Transverse colon (tissue), 4 donors: ENCODE results near the gene CCDC9B. TPM values are rescaled to one million over a fixed set of nuclear protein-coding genes. Genes with fewer than 3 reads are reported as not detected.

Experiments used
- DNase-seq: peaks from one replicate; pipeline ENCODE4 v3.0.0-alpha.2; 2019
- H3K27ac ChIP-seq, 4 donors: fragments of 200-600 bp; sonication (generic); 2 replicates each; pipeline ENCODE4 v1.5.1; 2016 to 2018; ENCODE audit warnings: inconsistent platforms in 4 of 4
- H3K27me3 ChIP-seq: fragments of 200-600 bp; sonication (generic); 2 replicates; pipeline ENCODE4 v1.5.1; 2017; ENCODE audit warnings: inconsistent platforms
- H3K36me3 ChIP-seq, 4 donors: fragments of 200-600 bp; sonication (generic); 2 replicates each; pipeline ENCODE4 v1.5.1; 2017 to 2019; ENCODE audit warnings: inconsistent platforms in 4 of 4
- H3K4me1 ChIP-seq, 4 donors: fragments of 200-600 bp; sonication (generic); 2 replicates each; pipeline ENCODE4 v1.5.1; 2017 to 2020; ENCODE audit warnings: inconsistent platforms in 4 of 4
- H3K4me3 ChIP-seq, 4 donors: fragments of 200-600 bp; sonication (generic); 1 replicate in 1 of 4; 2 replicates in 3 of 4; pipeline versions ENCODE4 v1.5.1 to v1.6.1; 2017 to 2019; ENCODE audit warnings: inconsistent platforms in 4 of 4
- H3K9me3 ChIP-seq, 2 donors: fragments of 200-600 bp; sonication (generic); 2 replicates each; pipeline ENCODE4 v1.5.1; 2017 to 2019; ENCODE audit warnings: inconsistent platforms in 2 of 2
- EP300 ChIP-seq: sonication (generic); formaldehyde crosslinking; IDR thresholded peaks from one replicate; pipeline ENCODE4 v1.6.1; 2017; ENCODE audit warnings: antibody characterized with exemption, low read depth
- POLR2A ChIP-seq: fragments of 450-650 bp; IDR thresholded peaks from one replicate; pipeline ENCODE4 v1.6.1; 2016; ENCODE audit warnings: antibody characterized with exemption, mild to moderate bottlenecking, moderate library complexity
- POLR2AphosphoS5 ChIP-seq, 3 donors: sonication (generic); formaldehyde crosslinking; IDR thresholded peaks; one replicate each; pipeline ENCODE4 v1.6.1; 2016; ENCODE audit warnings: antibody characterized with exemption in 3 of 3
- WGBS, 2 donors: methylation state at CpG; one replicate each; pipeline ENCODE4 v1.1.5; 2018; ENCODE audit warnings: low coverage in 1 of 2; 5-methylcytosine and 5-hydroxymethylcytosine counted together
- in situ Hi-C, 4 donors: fragments of 200-750 bp; cut with MboI; loops; one replicate each; pipeline versions ENCODE4 v1.15.0 to v1.15.1; 2017; ENCODE audit warnings: low sequenced_read_pairs in 3 of 4, low pct_ligation_motif_present in 1 of 4, low pct_unique_long_range_greater_than_20kb in 1 of 4
- intact Hi-C: fragments of 100-400 bp; cut with DNase I; formaldehyde crosslinking; loops from one replicate; pipeline ENCODE4 v1.15.1; 2023; ENCODE audit warnings: low total_unique reads
- total RNA-seq, 4 donors: library from RNA; depleted of rRNA; stranded (reverse); fragments of >200 nt; gene quantifications; one replicate each; pipeline ENCODE4 v1.1.0, GENCODE V29; 2016
- TF ChIP-seq, protein P1 (sequence below), 5 experiments: fragments of 200-600 bp in 3 of 5; fragments of 450-650 bp in 2 of 5; sonication (generic) in 3 of 5; IDR thresholded peaks; 1 replicate in 2 of 5; 2 replicates in 3 of 5; pipeline ENCODE4 v1.5.1; 2016 to 2017; ENCODE audit warnings: antibody characterized with exemption in 5 of 5, inconsistent platforms in 3 of 5, mild to moderate bottlenecking in 2 of 5, moderate library complexity in 1 of 5

Gene CCDC9B
- total RNA-seq, result 10 to 100 TPM; 22.0 to 49.4 (median 36.9) TPM

DNA sequence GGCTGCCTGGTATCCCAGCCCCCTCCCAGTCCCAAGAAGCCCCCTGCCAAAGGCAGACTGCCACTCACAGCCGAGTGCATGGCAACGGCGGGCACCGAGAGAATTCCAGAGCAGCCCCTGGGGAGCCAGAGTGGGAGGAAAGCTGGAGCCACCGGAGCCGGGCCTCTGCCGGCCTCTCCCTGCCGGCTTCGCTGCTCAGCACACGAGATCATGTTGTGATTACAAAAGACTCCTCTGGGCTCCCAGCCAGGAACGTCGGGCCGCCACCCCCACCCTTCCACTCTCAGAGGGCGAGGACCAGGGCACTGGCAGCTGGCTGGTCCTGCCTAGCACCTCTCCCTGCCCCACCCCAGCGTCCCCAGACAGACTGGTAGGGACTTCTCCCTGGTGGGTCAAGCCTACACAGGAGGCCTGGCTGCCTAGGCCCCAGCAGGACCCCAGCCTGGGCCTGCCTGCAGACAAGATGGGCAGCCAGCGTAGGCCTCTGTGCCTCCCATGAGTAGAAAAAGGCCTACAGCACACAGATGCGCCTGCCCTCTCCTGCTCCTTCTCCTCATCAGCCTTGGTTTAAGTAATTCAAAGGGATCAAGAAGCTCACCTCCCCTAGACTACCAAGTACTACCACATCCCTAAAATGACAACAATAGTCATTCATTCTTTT is at the start of gene CCDC9B:
CCDC9B (minus strand) TSS at position 200 of the 661 bp plus-strand sequence; CDS start at position 80, 120 bp downstream.
- Histone ChIP-seq H3K4me3 (peak within 1 kb of the TSS; percentile 25 to 53 (median 38)), H3K36me3 (no peaks in the 10 kb centered on the region), H3K27ac (peak within 1 kb of the TSS; percentile 95 to 98 (median 96)), H3K4me1 (peaks cover 42 to 100% (median 86%) of the 10 kb centered on the region in 4 donors), H3K27me3 (no peaks in the 10 kb centered on the region), H3K9me3 (no peaks in the 10 kb centered on the region)
- intact Hi-C loops (loop anchor here (1.0 kb wide), 1 partner anchor 18 kb away; the partner anchor contains the start of gene INAFM2), in situ Hi-C loops (no loop called here)
- peak; percentile 96 for DNase-seq
- TF ChIP-seq POLR2AphosphoS5 (IDR thresholded peaks at IDR 0.05) (peak; percentile 85 to 87 (median 86)), POLR2A (peak; percentile 88), EP300 (peak; percentile 35)
- TF ChIP-seq, protein P1, sequence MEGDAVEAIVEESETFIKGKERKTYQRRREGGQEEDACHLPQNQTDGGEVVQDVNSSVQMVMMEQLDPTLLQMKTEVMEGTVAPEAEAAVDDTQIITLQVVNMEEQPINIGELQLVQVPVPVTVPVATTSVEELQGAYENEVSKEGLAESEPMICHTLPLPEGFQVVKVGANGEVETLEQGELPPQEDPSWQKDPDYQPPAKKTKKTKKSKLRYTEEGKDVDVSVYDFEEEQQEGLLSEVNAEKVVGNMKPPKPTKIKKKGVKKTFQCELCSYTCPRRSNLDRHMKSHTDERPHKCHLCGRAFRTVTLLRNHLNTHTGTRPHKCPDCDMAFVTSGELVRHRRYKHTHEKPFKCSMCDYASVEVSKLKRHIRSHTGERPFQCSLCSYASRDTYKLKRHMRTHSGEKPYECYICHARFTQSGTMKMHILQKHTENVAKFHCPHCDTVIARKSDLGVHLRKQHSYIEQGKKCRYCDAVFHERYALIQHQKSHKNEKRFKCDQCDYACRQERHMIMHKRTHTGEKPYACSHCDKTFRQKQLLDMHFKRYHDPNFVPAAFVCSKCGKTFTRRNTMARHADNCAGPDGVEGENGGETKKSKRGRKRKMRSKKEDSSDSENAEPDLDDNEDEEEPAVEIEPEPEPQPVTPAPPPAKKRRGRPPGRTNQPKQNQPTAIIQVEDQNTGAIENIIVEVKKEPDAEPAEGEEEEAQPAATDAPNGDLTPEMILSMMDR (IDR thresholded peaks at IDR 0.05), result no peak
- 58% methylated on average over 3 of the region's 17 CpGs; no CpG with 5 or more reads in 1 of the 2 donors for WGBS, 2 donors

DNA sequence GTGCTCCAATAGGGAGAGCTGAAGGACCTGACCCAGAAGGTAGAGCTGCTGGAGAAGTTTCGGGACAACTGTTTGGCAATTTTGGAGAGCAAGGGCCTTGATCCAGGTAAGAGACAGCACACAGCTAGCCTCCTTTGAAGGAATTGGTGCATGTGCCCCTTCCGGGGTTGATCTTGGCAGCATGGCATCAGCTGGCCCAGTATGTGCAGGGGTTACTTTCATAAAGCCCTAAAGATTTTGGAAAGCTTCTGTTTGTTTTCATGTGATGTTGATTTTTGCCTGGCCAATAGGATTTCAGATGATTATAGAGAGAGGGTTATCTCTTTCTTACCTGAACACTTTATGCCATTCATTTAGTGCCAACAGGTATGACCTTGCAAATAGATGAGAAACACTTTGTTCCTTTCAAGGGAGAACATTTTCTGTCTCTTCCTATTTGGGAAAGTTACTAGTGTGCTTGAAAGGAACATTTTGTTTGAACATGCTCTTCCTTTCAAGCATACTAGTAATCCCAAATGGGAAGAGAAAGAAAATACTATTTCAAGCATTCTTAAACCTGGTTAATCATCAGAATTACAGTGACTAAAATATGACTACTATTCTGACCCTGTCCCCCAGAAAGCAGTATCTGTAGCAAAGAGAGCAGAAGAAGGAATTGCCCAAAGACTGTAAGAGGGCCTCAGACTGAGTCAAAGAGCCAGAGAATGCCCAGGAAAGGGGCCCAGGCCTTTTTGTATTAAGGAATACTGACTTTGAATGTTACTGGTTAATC is 49.3 kb upstream of the CCDC9B start:
- no peak overlapping the region for H3K27ac ChIP-seq
- H3K4me1 ChIP-seq, result peaks cover 0 to 8% (median 0%) of the 10 kb centered on the region in 4 donors
- TF ChIP-seq EP300, result no peak
- TF ChIP-seq, protein P1 (IDR thresholded peaks at IDR 0.05), result no peak
- in situ Hi-C loops (no loop called here), intact Hi-C loops (no loop called here)
- H3K4me3 ChIP-seq, result no peak overlapping the region
- peaks cover 0 to 15% (median 4%) of the 10 kb centered on the region in 4 donors for H3K36me3 ChIP-seq
- no peak for DNase-seq
- H3K9me3 ChIP-seq, result no peaks in the 10 kb centered on the region
- 95% methylated on average over 2 of the region's 2 CpGs; no CpG with 5 or more reads in 1 of the 2 donors for WGBS, 2 donors
- no peaks in the 10 kb centered on the region for H3K27me3 ChIP-seq

- no peak for DNase-seq
- no peak overlapping the region for H3K27ac ChIP-seq
- no peaks in the 10 kb centered on the region for H3K27me3 ChIP-seq
- H3K36me3 ChIP-seq, result peaks cover 0 to 15% (median 4%) of the 10 kb centered on the region in 4 donors
- peaks cover 0 to 9% (median under 1%) of the 10 kb centered on the region in 4 donors for H3K4me1 ChIP-seq
- TF ChIP-seq, protein P1 (IDR thresholded peaks at IDR 0.05), result no peak
- TF ChIP-seq EP300 (no peak), POLR2A (no peak), POLR2AphosphoS5 (IDR thresholded peaks at IDR 0.05) (no peak)
- intact Hi-C loops, result no loop called here
- no peak overlapping the region for H3K4me3 ChIP-seq
- WGBS, 2 donors, result 84 to 93% methylated on average over 6 to 13 of the region's 13 CpGs
- H3K9me3 ChIP-seq, result no peaks in the 10 kb centered on the region
- in situ Hi-C loops, result no loop called here
Observed at GRCh38 chr15:40388941-40389823, 48.4 kb upstream of the CCDC9B start.
